HG03432 (cell line): ENCODE results near the gene PNLIPRP1.

Experiments
- ATAC-seq: cut with Tn5 transposase; IDR thresholded peaks from one replicate; pipeline ENCODE4 v1.9.1; 2021; ENCODE audit warnings: mild to moderate bottlenecking, moderate library complexity; ENCODE audit not compliant: unreplicated experiment

PNLIPRP1 gene

DNA sequence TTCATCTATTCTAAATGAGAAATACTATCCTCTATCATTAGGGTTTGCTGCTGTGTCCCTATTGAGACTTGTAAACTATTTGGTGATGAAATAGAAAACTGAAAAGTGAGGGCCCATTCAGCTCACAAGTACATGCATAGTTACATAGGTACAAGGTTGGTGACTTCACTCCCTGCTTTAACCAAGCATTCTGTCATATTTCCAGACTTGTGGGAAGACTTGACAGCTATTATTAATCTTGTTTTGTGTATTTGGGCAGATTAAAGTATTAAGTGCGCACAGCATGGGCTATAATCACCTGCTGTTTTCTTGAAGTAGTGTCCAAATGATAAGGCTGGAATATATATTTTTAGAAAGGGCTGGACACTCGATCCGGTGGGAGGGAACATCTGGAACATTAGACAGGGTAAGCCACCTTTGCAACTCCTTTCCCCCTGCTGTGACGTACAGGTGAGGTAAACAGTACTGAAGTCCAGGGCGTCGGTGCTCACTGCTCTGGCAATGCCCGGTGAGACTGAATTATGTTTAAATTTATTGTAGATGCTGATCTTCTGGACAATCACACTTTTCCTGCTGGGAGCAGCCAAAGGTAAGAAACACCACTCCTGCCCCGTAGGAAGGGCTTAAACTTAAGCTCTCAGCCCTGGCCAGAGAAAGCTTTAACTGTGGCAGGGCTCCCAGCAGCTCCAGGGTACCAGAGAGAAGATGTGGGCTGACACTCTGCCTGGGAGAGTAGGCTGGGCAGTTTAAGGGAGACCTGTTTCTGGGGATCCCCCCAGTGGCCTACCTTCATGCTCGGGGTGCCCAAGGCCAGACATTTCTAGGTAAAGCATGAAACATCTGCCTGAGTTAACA, at the start of gene PNLIPRP1:
Gene PNLIPRP1, plus strand, starts transcription at position 370 of the 855 bp plus-strand sequence. Its CDS starts 171 bp downstream, at position 541.
- ATAC-seq, result no peak

DNA sequence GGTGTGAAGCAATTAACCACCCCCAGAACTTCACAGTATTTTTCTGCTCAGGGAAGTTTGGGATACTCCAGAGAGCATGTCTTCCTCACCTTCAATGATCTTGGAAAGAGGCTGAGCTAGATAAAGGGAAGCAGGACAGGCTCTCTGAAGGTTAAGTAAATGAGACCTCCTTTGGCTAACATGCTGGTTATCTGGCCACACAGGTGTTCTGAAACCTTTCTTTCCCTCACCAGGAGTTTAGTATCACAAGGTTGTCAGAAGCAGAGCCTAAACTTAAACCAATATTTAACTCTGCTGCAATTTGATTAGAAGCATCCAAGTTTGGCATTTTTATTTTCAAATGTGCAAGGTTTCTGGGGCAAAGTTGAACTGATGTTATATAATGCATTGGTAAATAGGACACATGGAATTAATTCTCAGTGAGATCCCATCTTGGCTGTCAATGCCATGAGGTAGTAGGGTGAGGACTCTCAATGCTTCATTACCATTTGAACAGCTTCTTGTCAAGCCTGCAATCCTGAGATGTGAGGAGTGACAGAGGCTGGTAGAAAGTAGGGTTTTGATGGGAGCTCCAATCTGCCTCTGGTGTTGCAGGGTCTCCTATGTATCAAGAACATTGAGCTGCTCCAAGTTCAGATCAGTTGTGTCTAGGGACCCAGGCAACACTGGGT, 48.6 kb upstream of the PNLIPRP1 start:
- no peak for ATAC-seq

DNA sequence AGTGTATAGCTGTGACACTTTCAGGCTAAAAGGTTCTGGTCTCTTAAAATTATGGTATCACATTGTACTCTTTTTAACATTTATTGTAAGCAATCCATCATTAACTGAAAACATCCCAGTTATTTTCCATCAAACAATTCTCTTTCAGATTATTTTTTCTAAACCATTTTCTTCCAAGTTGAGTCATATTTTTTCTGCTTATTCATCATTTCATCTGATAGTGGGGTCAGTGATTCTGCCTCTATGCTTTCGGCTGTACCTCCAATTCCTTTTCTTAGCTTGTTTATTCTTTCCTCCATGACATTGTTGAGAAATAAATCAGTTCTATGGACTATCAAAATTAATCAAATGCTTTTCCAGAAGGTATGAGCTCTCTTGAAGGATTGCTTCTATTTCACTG, 45.6 kb upstream of the PNLIPRP1 start:
- ATAC-seq, result no peak

DNA sequence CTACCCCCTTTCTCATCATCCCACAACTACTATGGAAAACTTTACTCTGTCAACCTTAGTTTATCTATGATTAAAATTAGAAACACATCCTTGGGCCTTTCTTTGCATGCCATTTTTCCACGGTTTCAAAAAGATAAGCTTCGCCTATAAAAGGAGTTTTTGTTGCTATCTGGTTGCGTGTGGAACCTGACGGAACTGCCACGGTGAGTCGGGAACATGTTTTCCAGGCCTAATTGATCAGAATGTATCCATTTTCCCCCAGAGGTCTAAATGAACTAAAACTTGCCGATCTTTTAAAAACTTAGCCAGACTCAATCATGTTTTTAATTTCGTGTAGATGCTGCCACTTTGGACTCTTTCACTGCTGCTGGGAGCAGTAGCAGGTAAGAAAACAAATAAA, 45.0 kb upstream of the PNLIPRP1 start, which contains the start of gene PNLIP:
Gene PNLIP, plus strand, starts transcription at position 176 of the 400 bp plus-strand sequence. Its CDS starts 162 bp downstream, at position 338.
- no peak for ATAC-seq

DNA sequence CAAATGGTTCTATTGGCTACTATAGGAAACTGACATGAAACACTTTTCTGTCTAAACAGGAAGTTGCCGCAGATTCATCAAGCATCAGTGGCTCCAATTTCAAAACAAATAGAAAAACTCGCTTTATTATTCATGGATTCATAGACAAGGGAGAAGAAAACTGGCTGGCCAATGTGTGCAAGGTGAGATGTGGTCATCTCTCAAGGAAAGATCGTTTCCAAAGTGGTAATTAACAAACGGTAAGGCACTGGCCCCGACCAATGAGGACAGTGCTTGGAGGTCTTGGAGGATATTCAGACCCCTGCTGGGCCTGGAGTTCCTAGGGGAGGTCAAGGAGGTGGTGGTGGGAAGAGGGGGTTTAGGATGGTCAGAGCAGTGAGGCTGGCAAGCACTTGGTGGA, 42.5 kb upstream of the PNLIPRP1 start:
- ATAC-seq, result no peak

DNA sequence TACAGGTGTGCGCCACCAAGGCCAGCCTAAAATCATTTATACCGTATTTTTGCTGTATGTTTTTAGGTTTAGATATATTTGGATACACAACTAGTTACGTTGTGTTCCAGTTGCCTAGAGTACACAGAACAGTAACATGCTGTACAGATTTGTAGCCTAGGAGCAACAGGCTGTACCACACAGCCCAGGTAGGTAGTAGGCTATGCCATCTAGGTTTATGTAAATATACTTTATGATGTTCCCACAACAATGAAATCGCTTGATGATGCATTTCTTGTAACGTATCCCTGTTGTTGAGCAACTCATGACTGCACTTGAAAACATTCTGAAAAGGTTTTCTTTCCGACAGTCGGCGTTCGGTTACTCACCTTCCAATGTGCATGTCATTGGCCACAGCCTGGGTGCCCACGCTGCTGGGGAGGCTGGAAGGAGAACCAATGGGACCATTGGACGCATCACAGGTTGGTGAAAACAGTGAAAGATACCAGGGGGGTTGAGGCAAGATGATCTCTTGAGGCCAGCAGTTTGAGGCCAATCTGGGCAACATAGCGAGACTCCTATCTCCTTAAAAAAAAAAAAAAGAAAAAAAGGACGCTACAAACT, 37.3 kb upstream of the PNLIPRP1 start:
- no peak for ATAC-seq

DNA sequence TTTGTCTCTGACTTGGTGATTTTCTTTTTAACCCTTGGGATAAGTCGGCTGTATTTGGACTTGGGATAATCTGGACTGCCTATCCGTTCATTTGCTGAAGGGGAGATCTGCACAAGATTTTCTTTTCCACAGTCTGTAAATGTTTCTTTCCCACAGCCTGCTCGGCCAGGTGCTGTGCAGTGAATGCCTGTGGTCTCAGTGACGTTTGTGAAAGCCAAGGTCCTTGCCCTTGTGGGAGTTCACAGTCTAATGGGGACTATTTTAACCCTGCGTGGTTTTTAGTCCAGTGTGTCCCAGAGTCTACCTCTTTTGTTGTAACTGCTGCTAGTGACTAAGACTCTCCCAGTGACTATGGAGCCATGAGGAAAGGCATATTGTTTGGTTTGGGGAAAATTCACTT, 36.1 kb upstream of the PNLIPRP1 start:
- ATAC-seq, result no peak

DNA sequence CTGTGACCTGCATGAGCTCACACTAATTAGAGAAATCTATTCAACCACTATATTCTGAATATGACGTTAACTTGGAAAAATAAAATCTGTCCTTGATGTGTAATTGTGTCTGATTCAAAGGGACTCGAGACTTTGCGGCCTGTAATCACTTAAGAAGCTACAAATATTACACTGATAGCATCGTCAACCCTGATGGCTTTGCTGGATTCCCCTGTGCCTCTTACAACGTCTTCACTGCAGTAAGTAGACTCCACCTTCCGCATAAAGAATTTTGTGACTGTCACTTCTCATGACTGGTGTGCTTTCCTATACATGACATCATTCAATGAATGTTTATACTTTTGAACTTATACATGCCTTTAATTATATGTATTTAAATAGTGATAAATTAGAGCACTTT, 34.9 kb upstream of the PNLIPRP1 start:
- no peak for ATAC-seq

DNA sequence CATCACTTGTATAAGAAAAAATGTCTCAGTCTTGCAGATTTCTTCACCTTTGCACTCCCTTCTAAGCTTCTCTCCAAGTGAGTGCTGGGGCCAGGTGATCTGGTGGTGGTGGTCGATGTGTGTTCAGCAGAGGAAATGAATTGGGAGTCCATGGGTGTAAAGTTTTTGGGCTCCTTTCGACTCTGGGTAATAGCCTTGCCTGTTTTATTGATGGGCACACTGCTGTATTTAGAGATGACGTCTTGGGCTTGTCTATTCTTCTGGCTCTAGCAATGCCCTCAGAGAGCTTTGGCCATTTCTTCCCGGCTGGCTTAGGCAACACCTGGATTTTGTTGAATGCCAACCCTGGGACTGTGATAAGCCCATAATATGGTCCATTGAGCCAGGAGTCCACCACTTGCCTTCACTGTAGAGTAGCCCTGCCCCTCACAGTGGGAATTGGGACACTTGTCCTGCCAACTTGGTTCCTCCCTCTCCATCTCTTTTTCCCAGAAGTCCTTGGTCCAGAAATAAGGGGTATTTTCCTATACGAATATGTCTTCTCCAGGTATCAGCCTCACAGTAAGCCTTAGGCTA, 33.4 kb upstream of the PNLIPRP1 start:
- ATAC-seq, result no peak

DNA sequence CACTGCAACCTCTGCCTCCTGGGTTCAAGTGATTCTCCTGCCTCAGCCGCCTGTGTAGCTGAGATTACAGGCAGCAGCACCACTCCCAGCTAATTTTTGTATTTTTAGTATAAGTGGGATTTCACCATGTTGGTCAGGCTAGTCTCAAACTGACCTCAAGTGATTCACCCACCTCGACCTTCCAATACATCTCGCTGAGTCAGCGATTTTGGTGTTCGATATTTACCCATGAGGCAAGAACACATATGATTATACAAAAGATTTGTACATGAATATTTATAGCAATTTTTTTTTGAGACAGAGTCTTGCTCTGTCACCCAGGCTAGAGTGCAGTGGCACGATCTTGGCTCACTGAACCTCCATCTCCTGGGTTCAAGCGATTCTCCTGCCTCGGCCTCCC, 25.2 kb upstream of the PNLIPRP1 start:
- no peak for ATAC-seq

DNA sequence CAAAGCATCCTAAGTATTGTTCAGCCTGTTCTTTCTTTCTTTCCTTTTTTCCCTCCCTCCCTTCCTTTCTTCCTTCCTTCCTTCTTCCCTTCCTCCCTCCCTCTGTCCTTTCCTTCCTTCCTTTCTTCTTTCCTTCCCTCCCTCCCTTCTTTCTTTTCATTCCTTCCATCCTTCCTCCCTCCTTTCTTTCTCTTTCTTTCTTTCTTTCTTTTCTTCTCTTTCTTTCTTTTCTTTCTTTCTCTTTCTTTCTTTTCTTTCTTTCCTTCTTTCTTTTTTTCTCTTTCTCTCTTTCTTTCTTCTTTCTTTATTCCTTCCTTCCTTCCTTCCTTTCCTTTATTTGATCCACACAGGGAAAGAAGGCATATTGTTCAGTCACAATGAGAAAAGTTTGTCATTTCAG, 23.8 kb upstream of the PNLIPRP1 start:
- ATAC-seq, result no peak

DNA sequence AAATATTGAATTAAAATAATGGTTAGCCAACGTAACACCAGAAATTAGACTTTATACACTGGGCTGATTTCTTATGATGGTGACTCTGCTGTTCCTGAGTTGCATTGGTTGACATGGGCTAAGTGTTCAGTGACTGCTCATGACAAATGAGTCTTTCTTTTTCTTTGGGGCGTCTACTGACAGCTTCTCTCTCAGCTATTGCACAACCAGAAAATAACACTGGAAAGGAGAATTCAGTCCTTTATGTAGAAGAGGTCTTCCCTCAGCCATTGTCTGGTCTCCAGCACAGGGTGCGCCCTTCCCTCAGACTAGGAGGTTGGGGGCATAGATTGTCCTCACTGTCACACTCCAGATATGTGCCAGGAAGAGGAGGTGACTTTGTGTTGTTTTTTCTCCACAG, 23.4 kb upstream of the PNLIPRP1 start:
- no peak for ATAC-seq

DNA sequence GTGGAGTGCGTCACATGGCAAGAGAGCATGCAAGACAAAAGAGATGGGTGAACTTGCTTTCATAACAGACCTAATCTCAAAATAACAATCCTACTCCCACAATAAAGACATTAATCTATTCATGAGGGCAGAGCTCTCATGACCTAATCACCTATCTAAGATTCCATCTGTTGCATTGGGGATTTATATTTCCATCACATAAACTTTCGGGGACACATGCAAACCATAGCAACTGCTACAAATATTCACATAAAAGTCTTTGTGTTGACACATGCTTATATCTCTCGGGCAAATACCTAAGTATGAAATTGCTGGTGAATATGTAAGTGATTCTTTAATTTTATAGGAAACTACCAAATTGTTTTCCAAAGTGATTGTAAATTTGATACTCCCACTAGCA, 16.0 kb upstream of the PNLIPRP1 start:
- ATAC-seq, result no peak

DNA sequence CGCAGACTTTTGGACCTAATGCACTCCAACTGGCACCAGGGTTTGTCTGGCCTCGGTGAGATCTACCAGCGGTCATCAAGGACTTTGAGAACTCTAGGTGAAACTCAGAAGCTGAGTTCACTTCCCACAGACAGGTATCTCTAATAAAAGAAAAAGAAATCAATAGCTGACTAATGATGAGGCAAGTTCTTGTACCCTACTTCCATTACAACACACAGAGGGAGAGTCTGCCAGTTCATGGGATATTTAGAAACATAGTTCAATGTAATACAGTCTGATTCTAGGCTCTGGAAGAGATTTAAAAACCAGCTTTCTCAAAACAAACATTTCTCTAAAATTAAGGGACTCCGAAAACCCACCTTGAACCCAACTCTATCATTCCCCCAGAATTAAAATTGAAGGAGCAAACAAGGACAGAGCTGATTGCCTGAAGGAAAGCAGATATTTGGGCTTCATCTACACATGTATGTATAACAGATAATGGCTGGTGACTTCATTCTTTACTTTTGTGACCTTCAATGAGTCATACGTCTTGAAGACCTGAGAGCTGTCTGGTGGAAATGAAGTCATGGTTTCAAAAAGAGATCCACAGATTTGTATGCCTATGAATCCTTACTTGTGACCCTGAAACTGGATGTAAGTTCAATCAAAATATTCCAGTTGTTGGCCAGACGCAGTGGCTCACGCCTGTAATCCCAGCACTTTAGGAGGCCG, 2.7 kb upstream of the PNLIPRP1 start:
- ATAC-seq, result no peak

DNA sequence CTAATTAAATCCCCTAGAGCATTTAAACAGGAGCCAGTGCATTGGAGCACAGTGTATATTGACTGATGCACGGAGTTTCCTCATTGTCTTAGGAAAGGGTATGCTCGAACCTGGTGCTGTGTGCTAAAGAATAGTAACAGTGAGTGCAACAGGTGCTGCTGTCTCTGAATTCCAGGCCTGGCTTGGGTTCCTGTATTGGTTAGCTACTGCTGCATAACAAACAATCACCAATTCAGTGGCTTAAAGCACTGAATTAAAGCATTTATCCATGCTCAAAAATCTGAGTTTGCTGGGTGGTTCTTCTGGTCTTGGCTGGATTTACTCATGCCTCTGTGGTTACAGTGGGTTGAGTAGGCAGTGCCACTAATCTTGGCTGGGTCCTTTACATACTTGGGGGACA, 1.8 kb upstream of the PNLIPRP1 start:
- ATAC-seq, result no peak

DNA sequence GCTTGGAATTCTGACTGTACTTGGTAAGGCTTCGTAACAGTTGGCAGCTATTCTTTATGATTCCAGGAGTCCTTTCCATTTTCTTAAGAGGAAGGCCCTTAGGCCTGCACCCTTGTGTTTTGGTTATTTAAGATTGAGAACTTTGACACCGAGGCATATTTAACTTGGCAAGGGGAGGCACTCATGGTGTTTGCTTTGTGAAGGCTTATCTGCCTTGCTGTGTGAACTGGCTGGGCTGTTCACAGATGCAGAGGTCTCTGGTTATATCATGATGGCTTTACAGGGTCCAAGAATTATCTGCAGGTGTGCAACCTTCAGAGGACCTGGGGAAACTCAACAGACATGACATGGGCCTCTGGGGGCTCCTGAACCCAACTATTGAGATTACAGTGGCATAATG, 833 bp upstream of the PNLIPRP1 start:
- ATAC-seq, result no peak

DNA sequence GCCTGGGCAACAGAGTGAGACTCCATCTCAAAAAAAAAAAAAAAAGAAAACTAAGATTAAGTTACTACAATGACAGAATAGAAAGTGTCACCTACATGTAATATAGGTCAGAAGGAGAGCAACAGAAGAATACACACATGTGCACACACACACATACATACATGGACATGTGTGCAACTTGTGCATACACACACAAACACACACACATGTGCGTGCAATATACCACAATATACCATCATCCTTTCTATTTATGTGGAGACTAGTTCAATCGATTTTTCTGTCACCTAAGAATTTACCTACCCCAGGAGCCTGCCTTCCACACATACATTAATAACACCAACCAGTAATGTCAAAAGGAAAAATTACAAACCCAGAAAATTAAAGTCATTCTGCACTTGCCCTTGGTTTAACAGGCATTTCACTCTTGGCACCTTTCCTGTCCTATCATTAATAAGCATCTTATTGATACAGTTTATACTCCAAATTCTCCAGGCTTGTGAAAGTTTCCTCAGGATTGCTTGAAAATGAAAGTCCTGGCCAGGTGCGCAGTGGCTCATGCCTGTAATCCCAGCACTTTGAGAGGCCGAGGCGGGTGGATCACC, 2.5 kb downstream of the PNLIPRP1 start:
- no peak for ATAC-seq

DNA sequence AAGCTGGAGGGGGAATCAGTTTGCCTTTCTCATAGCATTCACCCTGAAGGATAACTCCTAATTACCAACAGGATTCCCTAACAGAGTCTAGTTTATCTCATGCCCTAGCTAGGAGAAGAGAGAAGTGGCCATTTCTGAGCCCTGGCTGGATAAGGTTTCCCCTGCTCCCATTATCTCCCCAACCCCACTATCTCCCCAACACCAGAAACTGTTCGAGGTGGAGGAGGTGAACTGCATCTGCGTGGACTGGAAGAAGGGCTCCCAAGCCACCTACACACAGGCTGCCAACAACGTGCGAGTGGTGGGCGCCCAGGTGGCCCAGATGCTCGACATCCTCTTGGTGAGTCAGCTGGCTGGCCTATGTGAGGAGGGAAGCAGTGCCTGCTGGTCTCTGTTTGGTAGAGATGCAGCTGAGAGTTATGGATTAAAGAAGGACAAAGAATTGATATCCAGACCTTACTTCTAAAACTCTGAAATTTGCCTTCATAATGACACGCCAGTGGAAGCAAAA, 3.8 kb downstream of the PNLIPRP1 start:
- ATAC-seq, result no peak

DNA sequence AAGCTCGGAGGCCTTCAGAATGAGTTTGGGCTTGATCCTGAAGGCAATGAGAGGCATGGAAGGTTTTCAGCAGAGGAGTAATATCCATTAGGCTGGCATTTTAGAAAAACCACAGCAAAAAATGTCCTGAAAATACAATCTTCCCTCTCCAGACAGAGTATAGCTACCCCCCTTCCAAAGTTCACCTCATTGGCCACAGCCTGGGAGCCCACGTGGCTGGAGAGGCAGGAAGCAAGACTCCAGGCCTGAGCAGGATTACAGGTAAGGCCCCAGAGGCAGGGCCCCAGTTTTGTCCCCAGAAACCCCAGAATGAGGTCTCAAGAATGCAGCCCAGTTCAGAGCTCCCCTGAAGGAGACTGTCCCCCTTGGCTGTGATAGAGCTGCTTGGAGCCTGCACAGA, 5.3 kb downstream of the PNLIPRP1 start:
- no peak for ATAC-seq

DNA sequence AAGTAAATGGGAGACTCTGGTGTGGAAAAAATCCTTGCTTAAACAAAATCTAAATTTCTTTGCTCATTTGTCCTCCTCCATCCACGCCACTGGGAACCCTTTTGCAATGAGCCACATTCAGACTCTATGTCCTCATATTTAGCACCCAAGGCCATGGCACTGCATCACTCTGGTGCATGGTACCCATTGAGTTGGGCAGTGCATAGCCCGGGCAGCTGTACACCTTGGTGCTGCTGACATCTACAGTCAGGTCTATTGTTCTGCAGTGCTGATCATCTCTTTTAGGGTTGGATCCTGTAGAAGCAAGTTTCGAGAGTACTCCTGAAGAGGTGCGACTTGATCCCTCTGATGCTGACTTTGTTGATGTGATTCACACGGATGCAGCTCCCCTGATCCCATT, 6.8 kb downstream of the PNLIPRP1 start:
- no peak for ATAC-seq
